A549 (cell line): Measurements from ENCODE around the gene ARPC3. TPM values are rescaled to one million over a fixed set of nuclear protein-coding genes. Genes with fewer than 3 reads are reported as not detected.
A peak's percentile ranks its signal among the peaks of the same experiment; 100 is the strongest.

Experiments used
- ATAC-seq, 2 experiments: fragments of 200-7000 bp in 1 of 2; fragments of >200 bp in 1 of 2; cut with Nextera tagmentation in 1 of 2; cut with Tn5 transposase in 1 of 2; 3 replicates each; pipeline versions ENCODE4 v1.8.0 to v1.9.1; 2018 to 2020; ENCODE audit warnings: mild to moderate bottlenecking in 1 of 2, moderate library complexity in 1 of 2
- CTCF ChIA-PET: fragments of 300-600 bp; sonication (Branson Sonifier 250); formaldehyde crosslinking; extraction: SDS; loops from one replicate; lab custom pipeline; 2021; ENCODE audit warnings: antibody characterized with exemption, inconsistent platforms; lab: Yijun Ruan, JAX
- POLR2A ChIA-PET: fragments of 350-600 bp; formaldehyde crosslinking; extraction: SDS; loops from one replicate; lab custom pipeline; 2021; ENCODE audit warnings: antibody characterized with exemption, inconsistent platforms; lab: Yijun Ruan, JAX
- DNase-seq, 2 experiments: peaks; one replicate each; pipeline versions ENCODE4 v3.0.0 to v3.0.0-alpha.2; 2011 to 2016; ENCODE audit warnings: low read depth in 1 of 2, low spot score in 1 of 2
- FAIRE-seq: peaks from 2 replicates; lab custom pipeline; 2011; peaks lifted over from hg19 to GRCh38; lab: Jason Lieb, UNC
- H3K27ac ChIP-seq, 2 experiments: fragments of >200 bp; sonication (Bioruptor Twin); formaldehyde crosslinking; 3 replicates each; pipeline ENCODE4 v1.5.1; 2016 to 2017
- H3K4me1 ChIP-seq: fragments of >200 bp; sonication (Bioruptor Twin); formaldehyde crosslinking; 3 replicates; pipeline ENCODE4 v1.6.1; 2016
- H3K4me2 ChIP-seq: fragments of >200 bp; sonication (Bioruptor Twin); formaldehyde crosslinking; 3 replicates; pipeline ENCODE4 v1.6.1; 2016
- H3K4me3 ChIP-seq: fragments of >200 bp; sonication (Bioruptor Twin); formaldehyde crosslinking; 3 replicates; pipeline ENCODE4 v1.5.1; 2016
- H3K9me3 ChIP-seq: fragments of >200 bp; sonication (Bioruptor Twin); formaldehyde crosslinking; 3 replicates; pipeline ENCODE4 v1.6.1; 2016
- CBX2 ChIP-seq: fragments of 200-600 bp; sonication (generic); IDR thresholded peaks from 2 replicates; pipeline ENCODE4 v1.6.1; 2016; ENCODE audit warnings: low read depth, mild to moderate bottlenecking, borderline replicate concordance
- CEBPB ChIP-seq, 2 experiments: fragments of >200 bp in 1 of 2; sonication (Bioruptor Twin) in 1 of 2; formaldehyde crosslinking in 1 of 2; IDR thresholded peaks; 2 replicates each; pipeline ENCODE4 v1.6.1; 2012 to 2016
- CHD2 ChIP-seq: fragments of 150-350 bp; IDR thresholded peaks from 2 replicates; pipeline ENCODE4 v1.6.1; 2014; ENCODE audit warnings: low read length; ENCODE audit not compliant: partially characterized antibody
- CHD4 ChIP-seq: fragments of 200-600 bp; sonication (generic); IDR thresholded peaks from 2 replicates; pipeline ENCODE4 v1.6.1; 2016; ENCODE audit warnings: antibody characterized with exemption, mild to moderate bottlenecking, borderline replicate concordance
- FOSB ChIP-seq: fragments of 250-450 bp; sonication (Bioruptor Pico); IDR thresholded peaks from 2 replicates; pipeline ENCODE4 v1.5.0; 2020; ENCODE audit warnings: mild to moderate bottlenecking, moderate library complexity
- FOSL2 ChIP-seq, 2 experiments: fragments of 450-650 bp in 1 of 2; fragments of >200 bp in 1 of 2; sonication (Bioruptor Twin) in 1 of 2; formaldehyde crosslinking; IDR thresholded peaks; 2 replicates each; pipeline versions ENCODE4 v1.5.0 to v1.6.1; 2016 to 2020; ENCODE audit warnings: mild to moderate bottlenecking in 1 of 2, moderate library complexity in 1 of 2
- HOXA7 ChIP-seq: fragments of 250-450 bp; sonication (Bioruptor Pico); IDR thresholded peaks from 2 replicates; pipeline ENCODE4 v1.5.0; 2020; ENCODE audit warnings: mild to moderate bottlenecking, moderate library complexity
- HOXB13 ChIP-seq: fragments of 250-450 bp; sonication (Bioruptor Pico); IDR thresholded peaks from 2 replicates; pipeline ENCODE4 v1.5.0; 2020; ENCODE audit warnings: low read depth, mild to moderate bottlenecking, moderate library complexity
- HOXB5 ChIP-seq: fragments of 250-450 bp; sonication (Bioruptor Pico); IDR thresholded peaks from 2 replicates; pipeline ENCODE4 v1.5.0; 2020; ENCODE audit warnings: mild to moderate bottlenecking, moderate library complexity
- JUN ChIP-seq, 2 experiments: fragments of >200 bp; sonication (Bioruptor Twin); formaldehyde crosslinking; IDR thresholded peaks; 2 replicates in 1 of 2; 3 replicates in 1 of 2; pipeline ENCODE4 v1.6.1; 2016 to 2017
- MAZ ChIP-seq: fragments of 150-350 bp; IDR thresholded peaks from 2 replicates; pipeline ENCODE4 v1.6.1; 2014; ENCODE audit warnings: antibody characterized with exemption, low read depth, low read length, borderline replicate concordance
- NFE2L2 ChIP-seq: fragments of 150-350 bp; conservative IDR thresholded peaks from 2 replicates; pipeline ENCODE4 v1.6.1; 2014; ENCODE audit warnings: low read length
- NPAS2 ChIP-seq: fragments of 250-450 bp; sonication (Bioruptor Pico); IDR thresholded peaks from 2 replicates; pipeline ENCODE4 v1.8.0; 2022; ENCODE audit warnings: mild to moderate bottlenecking, moderate library complexity, borderline replicate concordance
- NR3C1 ChIP-seq: fragments of >200 bp; sonication (Bioruptor Twin); formaldehyde crosslinking; IDR thresholded peaks from 3 replicates; pipeline ENCODE4 v1.6.1; 2017
- POLR2A ChIP-seq: IDR thresholded peaks from 2 replicates; pipeline ENCODE4 v1.6.1; 2012; ENCODE audit warnings: mild to moderate bottlenecking, low read length
- RARB ChIP-seq: fragments of 250-450 bp; sonication (Bioruptor Pico); IDR thresholded peaks from 2 replicates; pipeline ENCODE4 v1.8.0; 2021; ENCODE audit warnings: mild to moderate bottlenecking, moderate library complexity
- RNF2 ChIP-seq: fragments of 200-600 bp; sonication (generic); IDR thresholded peaks from 2 replicates; pipeline ENCODE4 v1.6.1; 2016; ENCODE audit warnings: low read depth, mild to moderate bottlenecking, antibody characterized with exemption, moderate library complexity, borderline replicate concordance
- SREBF2 ChIP-seq: fragments of 450-650 bp; IDR thresholded peaks from 2 replicates; pipeline ENCODE4 v1.6.1; 2014; ENCODE audit warnings: mild to moderate bottlenecking, moderate library complexity
- TFCP2L1 ChIP-seq: fragments of 250-450 bp; sonication (Bioruptor Pico); IDR thresholded peaks from 2 replicates; pipeline ENCODE4 v1.5.0; 2021; ENCODE audit warnings: mild to moderate bottlenecking
- TP53 ChIP-seq: fragments of 250-450 bp; sonication (Bioruptor Pico); IDR thresholded peaks from 2 replicates; pipeline ENCODE4 v1.5.0; 2021; ENCODE audit warnings: mild to moderate bottlenecking, moderate library complexity
- ZC3H11A ChIP-seq: fragments of 450-650 bp; IDR thresholded peaks from 2 replicates; pipeline ENCODE4 v1.6.1; 2014; ENCODE audit warnings: antibody characterized with exemption, mild to moderate bottlenecking
- WGBS: methylation state at CpG from one replicate; pipeline ENCODE4 v1.1.6; 2017; ENCODE audit errors: missing lambda C conversion rate; 5-methylcytosine and 5-hydroxymethylcytosine counted together
- polyA plus RNA-seq, 4 experiments: library from polyadenylated mRNA; depleted of rRNA in 3 of 4; stranded (reverse); fragments of >200 nt; fragmentation: RNase III in 1 of 4; extraction: RNeasy Plus Mini Kit Qiagen cat#74134 plus additional on column Dnase treatment in 1 of 4; gene quantifications; 2 replicates in 3 of 4; 3 replicates in 1 of 4; pipeline ENCODE4 v1.2.3, GENCODE V29; 2011 to 2017
- TF ChIP-seq, protein P1 (sequence below): IDR thresholded peaks from 2 replicates; pipeline ENCODE4 v1.6.1; 2012; ENCODE audit warnings: low read depth, borderline replicate concordance
- TF ChIP-seq, protein P2 (sequence below): fragments of >200 bp; sonication (Bioruptor Twin); formaldehyde crosslinking; IDR thresholded peaks from 3 replicates; pipeline ENCODE4 v1.5.1; 2016
- TF ChIP-seq, protein P3 (sequence below): fragments of 150-350 bp; IDR thresholded peaks from 2 replicates; pipeline ENCODE4 v1.6.1; 2014; ENCODE audit warnings: low read depth, mild to moderate bottlenecking, low read length
- TF ChIP-seq, protein P4 (sequence below): fragments of 450-650 bp; IDR thresholded peaks from 2 replicates; pipeline ENCODE4 v1.6.1; 2014; ENCODE audit warnings: antibody characterized with exemption
- TF ChIP-seq, protein P5 (sequence below): fragments of >200 bp; sonication (Bioruptor Twin); formaldehyde crosslinking; IDR thresholded peaks from 3 replicates; pipeline ENCODE4 v1.6.1; 2016
- TF ChIP-seq, protein P6 (sequence below): fragments of >200 bp; sonication (Bioruptor Twin); formaldehyde crosslinking; IDR thresholded peaks from 2 replicates; pipeline ENCODE4 v1.6.1; 2016

The ARPC3 gene
- polyA plus RNA-seq, 2 of the 4 experiments (the other 2 are of a cell fraction): 83.3 to 718 TPM

DNA sequence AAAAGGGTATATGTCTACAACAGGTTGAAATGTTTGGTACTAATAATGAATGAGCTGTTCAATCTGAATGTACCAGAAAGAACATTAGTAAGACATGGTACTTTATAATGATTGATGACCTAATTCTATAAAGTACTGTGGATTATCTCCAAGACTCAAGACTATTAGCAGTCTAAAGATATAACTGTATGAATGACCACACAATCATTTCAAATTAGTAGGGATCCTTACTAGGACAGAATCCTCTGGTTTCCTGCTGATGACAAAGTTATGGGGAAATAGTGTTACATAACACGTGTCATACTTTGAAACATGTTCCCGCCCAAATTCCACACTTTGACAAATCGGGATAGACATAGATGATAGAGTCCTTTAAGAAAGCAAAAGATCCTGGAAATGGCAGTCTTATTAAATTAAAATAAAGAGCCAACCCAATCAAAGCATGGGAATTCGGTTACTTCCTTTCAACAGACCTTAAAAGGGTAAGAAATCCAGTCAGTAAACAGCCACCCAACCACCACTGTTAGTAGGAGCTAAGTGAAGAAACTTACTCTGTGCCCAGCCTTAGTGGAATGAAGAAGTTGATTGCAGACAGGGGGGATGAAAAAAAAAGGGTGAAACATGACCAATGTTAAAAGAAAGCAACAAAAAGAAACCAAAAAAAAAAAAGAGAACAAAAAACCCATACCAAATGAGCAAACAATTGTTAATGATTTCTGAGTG, 49.0 kb upstream of the ARPC3 start:
- no peak overlapping the region for H3K27ac ChIP-seq
- CTCF ChIA-PET: interaction anchor here (0.7 to 2.5 kb wide), 6 partner anchors 25 to 103 kb away, joined by 3 to 10 read pairs (median 4); partner anchors contain the start of gene FAM216A
- DNase-seq: peak in 1 of 2 experiments; percentile 16

DNA sequence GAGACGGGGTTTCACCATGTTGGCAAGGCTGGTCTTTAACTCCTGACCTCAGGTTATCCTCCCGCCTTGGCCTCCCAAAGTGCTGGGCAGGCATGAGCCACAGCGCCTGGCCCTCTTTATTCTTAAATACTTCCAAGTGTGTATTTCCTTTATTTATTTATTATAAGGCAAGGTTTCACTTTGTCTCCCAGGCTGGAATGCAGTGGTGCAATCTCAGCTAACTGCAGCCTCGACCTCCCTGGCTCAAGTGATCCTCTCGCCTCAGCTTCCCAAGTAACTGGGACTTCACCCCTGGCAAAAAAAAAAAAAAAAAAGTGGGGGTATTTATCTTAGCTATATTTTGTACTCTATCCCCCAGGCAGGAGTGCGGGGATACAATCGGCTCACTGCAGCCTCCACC, 25.3 kb upstream of the ARPC3 start:
- WGBS: 92% methylated on average over 7 of the region's 7 CpGs
- TF ChIP-seq TP53 (CRISPR knock-in tag): no peak
- TF ChIP-seq CHD2: no peak
- no peak for TF ChIP-seq RARB (CRISPR knock-in tag)
- TF ChIP-seq FOSB (CRISPR knock-in tag): no peak
- no peak for TF ChIP-seq POLR2A
- TF ChIP-seq CBX2: no peak
- TF ChIP-seq CHD4: no peak
- TF ChIP-seq FOSL2 (IDR thresholded peaks at IDR 0.05): no peak
- no peak for TF ChIP-seq FOSL2 (CRISPR knock-in tag; IDR thresholded peaks at IDR 0.05)
- no peak for TF ChIP-seq NFE2L2
- TF ChIP-seq NPAS2: no peak
- TF ChIP-seq, protein P1, sequence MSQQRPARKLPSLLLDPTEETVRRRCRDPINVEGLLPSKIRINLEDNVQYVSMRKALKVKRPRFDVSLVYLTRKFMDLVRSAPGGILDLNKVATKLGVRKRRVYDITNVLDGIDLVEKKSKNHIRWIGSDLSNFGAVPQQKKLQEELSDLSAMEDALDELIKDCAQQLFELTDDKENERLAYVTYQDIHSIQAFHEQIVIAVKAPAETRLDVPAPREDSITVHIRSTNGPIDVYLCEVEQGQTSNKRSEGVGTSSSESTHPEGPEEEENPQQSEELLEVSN: no peak
- TF ChIP-seq, protein P2, sequence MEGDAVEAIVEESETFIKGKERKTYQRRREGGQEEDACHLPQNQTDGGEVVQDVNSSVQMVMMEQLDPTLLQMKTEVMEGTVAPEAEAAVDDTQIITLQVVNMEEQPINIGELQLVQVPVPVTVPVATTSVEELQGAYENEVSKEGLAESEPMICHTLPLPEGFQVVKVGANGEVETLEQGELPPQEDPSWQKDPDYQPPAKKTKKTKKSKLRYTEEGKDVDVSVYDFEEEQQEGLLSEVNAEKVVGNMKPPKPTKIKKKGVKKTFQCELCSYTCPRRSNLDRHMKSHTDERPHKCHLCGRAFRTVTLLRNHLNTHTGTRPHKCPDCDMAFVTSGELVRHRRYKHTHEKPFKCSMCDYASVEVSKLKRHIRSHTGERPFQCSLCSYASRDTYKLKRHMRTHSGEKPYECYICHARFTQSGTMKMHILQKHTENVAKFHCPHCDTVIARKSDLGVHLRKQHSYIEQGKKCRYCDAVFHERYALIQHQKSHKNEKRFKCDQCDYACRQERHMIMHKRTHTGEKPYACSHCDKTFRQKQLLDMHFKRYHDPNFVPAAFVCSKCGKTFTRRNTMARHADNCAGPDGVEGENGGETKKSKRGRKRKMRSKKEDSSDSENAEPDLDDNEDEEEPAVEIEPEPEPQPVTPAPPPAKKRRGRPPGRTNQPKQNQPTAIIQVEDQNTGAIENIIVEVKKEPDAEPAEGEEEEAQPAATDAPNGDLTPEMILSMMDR: no peak
- TF ChIP-seq JUN (IDR thresholded peaks at IDR 0.05): no peak

More for the DNA sequence above, 49.0 kb upstream of the ARPC3 start:
- Histone ChIP-seq H3K9me3 (peaks cover 6% of the 10 kb centered on the region), H3K4me2 (peak overlapping the region; percentile 33), H3K4me1 (peaks cover 25% of the 10 kb centered on the region), H3K4me3 (no peak overlapping the region)
- TF ChIP-seq, protein P3, sequence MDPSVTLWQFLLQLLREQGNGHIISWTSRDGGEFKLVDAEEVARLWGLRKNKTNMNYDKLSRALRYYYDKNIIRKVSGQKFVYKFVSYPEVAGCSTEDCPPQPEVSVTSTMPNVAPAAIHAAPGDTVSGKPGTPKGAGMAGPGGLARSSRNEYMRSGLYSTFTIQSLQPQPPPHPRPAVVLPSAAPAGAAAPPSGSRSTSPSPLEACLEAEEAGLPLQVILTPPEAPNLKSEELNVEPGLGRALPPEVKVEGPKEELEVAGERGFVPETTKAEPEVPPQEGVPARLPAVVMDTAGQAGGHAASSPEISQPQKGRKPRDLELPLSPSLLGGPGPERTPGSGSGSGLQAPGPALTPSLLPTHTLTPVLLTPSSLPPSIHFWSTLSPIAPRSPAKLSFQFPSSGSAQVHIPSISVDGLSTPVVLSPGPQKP: no peak
- TF ChIP-seq HOXB13 (CRISPR knock-in tag) (no peak), HOXA7 (CRISPR knock-in tag) (no peak), MAZ (no peak), NR3C1 (no peak), ZC3H11A (no peak), RARB (CRISPR knock-in tag) (no peak), RNF2 (no peak), TFCP2L1 (no peak), SREBF2 (no peak), CEBPB (IDR thresholded peaks at IDR 0.05) (no peak), HOXB5 (CRISPR knock-in tag) (no peak)
- TF ChIP-seq, protein P4, sequence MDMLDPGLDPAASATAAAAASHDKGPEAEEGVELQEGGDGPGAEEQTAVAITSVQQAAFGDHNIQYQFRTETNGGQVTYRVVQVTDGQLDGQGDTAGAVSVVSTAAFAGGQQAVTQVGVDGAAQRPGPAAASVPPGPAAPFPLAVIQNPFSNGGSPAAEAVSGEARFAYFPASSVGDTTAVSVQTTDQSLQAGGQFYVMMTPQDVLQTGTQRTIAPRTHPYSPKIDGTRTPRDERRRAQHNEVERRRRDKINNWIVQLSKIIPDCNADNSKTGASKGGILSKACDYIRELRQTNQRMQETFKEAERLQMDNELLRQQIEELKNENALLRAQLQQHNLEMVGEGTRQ: no peak
- TF ChIP-seq, protein P2: no peak
- TF ChIP-seq, protein P5, sequence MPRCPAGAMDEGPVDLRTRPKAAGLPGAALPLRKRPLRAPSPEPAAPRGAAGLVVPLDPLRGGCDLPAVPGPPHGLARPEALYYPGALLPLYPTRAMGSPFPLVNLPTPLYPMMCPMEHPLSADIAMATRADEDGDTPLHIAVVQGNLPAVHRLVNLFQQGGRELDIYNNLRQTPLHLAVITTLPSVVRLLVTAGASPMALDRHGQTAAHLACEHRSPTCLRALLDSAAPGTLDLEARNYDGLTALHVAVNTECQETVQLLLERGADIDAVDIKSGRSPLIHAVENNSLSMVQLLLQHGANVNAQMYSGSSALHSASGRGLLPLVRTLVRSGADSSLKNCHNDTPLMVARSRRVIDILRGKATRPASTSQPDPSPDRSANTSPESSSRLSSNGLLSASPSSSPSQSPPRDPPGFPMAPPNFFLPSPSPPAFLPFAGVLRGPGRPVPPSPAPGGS: no peak
- TF ChIP-seq, protein P6, sequence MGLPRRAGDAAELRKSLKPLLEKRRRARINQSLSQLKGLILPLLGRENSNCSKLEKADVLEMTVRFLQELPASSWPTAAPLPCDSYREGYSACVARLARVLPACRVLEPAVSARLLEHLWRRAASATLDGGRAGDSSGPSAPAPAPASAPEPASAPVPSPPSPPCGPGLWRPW: no peak
- no peak for ATAC-seq
- FAIRE-seq: no peak
- WGBS: 58% methylated on average over 4 of the region's 4 CpGs
- POLR2A ChIA-PET: interaction anchor here (0.6 kb wide), 1 partner anchor 33 kb away, joined by 3 read pairs; no protein-coding TSS in a partner anchor

More for the DNA sequence above, 25.3 kb upstream of the ARPC3 start:
- no peak overlapping the region for H3K4me3 ChIP-seq
- ChIA-PET POLR2A (interaction anchor here (0.6 kb wide), 1 partner anchor 457 kb away, joined by 3 read pairs; no protein-coding TSS in a partner anchor), CTCF (interaction anchor here (0.6 to 0.7 kb wide), 2 partner anchors 58 to 117 kb away, joined by 3 to 6 read pairs; no protein-coding TSS in a partner anchor)
- FAIRE-seq: no peak
- no peak overlapping the region for H3K4me2 ChIP-seq
- no peaks in the 10 kb centered on the region for H3K9me3 ChIP-seq
- ATAC-seq: no peak
- no peak overlapping the region for H3K27ac ChIP-seq
- H3K4me1 ChIP-seq: no peaks in the 10 kb centered on the region
- no peak for DNase-seq
